ENCODE results near the gene SRMS. TPM values are rescaled to one million over a fixed set of nuclear protein-coding genes. Genes with fewer than 3 reads are reported as not detected.

Gene SRMS
- total RNA-seq, 1 experiment from 2014 or later: 0.22 TPM

DNA sequence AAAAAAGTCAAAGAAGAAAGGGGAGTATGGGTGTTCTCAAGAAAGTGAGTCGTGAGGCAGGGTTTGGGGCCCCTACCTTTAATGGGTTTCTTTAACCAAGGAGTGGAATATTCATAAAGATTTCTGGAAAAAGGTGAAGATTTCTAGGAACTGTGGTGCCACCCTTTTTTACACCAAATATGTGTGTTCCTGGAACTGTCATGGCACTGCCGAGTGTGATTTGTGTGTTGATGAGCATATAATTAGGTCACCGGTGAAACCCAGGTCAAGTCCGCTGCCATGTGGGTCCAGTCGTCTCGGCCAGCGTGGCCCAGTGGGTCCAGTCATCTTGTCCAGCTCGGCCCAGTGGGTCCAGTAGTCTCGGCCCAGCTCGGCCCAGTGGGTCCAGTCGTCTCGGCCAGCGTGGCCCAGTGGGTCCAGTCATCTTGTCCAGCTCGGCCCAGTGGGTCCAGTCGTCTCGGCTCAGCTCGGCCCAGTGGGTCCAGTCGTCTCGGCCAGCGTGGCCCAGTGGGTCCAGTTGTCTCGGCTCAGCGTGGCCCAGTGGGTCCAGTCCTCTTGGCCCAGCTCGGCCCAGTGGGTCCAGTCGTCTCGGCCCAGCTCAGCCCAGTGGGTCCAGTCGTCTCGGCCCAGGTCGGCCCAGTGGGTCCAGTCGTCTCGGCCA lies 40.3 kb downstream of the SRMS start:
- no peak overlapping the region for H2AFZ ChIP-seq (ENCODE audit: low read length)
- no peak overlapping the region for H3K9ac ChIP-seq (ENCODE audit: low read length)
- no peaks in the 10 kb centered on the region for H3K4me1 ChIP-seq (ENCODE audit: insufficient read depth, low read length)
- no peak overlapping the region for H3K4me3 ChIP-seq (ENCODE audit: low read length)
- DNase-seq (no peak), ATAC-seq (no peak)
- ChIA-PET CTCF (interaction anchor here (0.7 kb wide), 1 partner anchor 76 kb away, joined by 3 read pairs; no protein-coding TSS in a partner anchor), POLR2A (ENCODE audit: unreplicated experiment) (interaction anchor here (0.6 kb wide), 1 partner anchor 10 kb away, joined by 3 read pairs; no protein-coding TSS in a partner anchor)
- H3K27me3 ChIP-seq (ENCODE audit: low read length): no peaks in the 10 kb centered on the region
- intact Hi-C loops (cut with micrococcal nuclease): no loop called here
- BruUV-seq (replicated peaks): no TSS peak
- H4K20me1 ChIP-seq (ENCODE audit: low read length): no peaks in the 10 kb centered on the region
- H3K79me2 ChIP-seq (ENCODE audit: low read length): no peaks in the 10 kb centered on the region
- H3F3A ChIP-seq (ENCODE audit: low read length, unreplicated experiment): no peaks in the 10 kb centered on the region
- no peaks in the 10 kb centered on the region for H3K9me2 ChIP-seq (replicated peaks; ENCODE audit: low read length)
- H3K36me3 ChIP-seq (ENCODE audit: low read depth, low read length): no peaks in the 10 kb centered on the region
- H3K27ac ChIP-seq (ENCODE audit: low read length): no peak overlapping the region
- H3K4me2 ChIP-seq (ENCODE audit: low read length): no peak overlapping the region
- H3K9me3 ChIP-seq (ENCODE audit: low read length): no peaks in the 10 kb centered on the region
- no peak for TF ChIP-seq EZH2 (IDR thresholded peaks at IDR 0.05; ENCODE audit: low read length, unreplicated experiment)
- TF ChIP-seq EZH2phosphoT487 (IDR thresholded peaks at IDR 0.05; ENCODE audit: borderline replicate concordance, low read length): no peak
- TF ChIP-seq, protein P1, sequence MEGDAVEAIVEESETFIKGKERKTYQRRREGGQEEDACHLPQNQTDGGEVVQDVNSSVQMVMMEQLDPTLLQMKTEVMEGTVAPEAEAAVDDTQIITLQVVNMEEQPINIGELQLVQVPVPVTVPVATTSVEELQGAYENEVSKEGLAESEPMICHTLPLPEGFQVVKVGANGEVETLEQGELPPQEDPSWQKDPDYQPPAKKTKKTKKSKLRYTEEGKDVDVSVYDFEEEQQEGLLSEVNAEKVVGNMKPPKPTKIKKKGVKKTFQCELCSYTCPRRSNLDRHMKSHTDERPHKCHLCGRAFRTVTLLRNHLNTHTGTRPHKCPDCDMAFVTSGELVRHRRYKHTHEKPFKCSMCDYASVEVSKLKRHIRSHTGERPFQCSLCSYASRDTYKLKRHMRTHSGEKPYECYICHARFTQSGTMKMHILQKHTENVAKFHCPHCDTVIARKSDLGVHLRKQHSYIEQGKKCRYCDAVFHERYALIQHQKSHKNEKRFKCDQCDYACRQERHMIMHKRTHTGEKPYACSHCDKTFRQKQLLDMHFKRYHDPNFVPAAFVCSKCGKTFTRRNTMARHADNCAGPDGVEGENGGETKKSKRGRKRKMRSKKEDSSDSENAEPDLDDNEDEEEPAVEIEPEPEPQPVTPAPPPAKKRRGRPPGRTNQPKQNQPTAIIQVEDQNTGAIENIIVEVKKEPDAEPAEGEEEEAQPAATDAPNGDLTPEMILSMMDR (conservative IDR thresholded peaks at IDR 0.05; ENCODE audit: low read depth, low read length): no peak

DNA sequence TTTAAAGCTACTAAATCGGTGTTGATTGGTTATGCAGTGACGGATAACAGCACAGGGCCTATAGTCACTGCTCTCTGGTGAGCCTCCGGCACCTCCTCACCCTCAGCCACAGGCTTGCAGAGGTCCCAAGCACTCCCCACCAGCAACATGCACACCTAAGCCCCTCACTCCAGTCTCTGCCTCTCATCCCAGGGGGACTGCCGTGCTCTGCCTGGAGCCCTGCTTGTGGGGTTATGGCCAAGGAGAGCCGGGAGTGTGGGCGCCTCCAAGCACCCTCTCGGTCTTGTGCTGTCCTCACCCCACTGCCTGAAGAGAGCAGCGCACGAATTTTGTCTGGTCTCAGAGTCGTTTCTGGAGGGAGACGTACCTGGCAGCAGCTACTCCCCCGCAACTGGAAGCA lies 41.8 kb downstream of the SRMS start:
- no peaks in the 10 kb centered on the region for H4K20me1 ChIP-seq (ENCODE audit: low read length)
- H3K27ac ChIP-seq (ENCODE audit: low read length): no peak overlapping the region
- H3K36me3 ChIP-seq (ENCODE audit: low read depth, low read length): no peaks in the 10 kb centered on the region
- H2AFZ ChIP-seq (ENCODE audit: low read length): no peak overlapping the region
- no peak overlapping the region for H3K4me3 ChIP-seq (ENCODE audit: low read length)
- H3F3A ChIP-seq (ENCODE audit: low read length, unreplicated experiment): no peaks in the 10 kb centered on the region
- ATAC-seq: no peak
- H3K4me2 ChIP-seq (ENCODE audit: low read length): no peak overlapping the region
- no peak for DNase-seq
- H3K27me3 ChIP-seq (ENCODE audit: low read length): no peaks in the 10 kb centered on the region
- BruUV-seq (replicated peaks): no TSS peak
- POLR2A ChIA-PET (ENCODE audit: unreplicated experiment): no interaction called here
- TF ChIP-seq EZH2 (IDR thresholded peaks at IDR 0.05; ENCODE audit: low read length, unreplicated experiment) (no peak), EZH2phosphoT487 (IDR thresholded peaks at IDR 0.05; ENCODE audit: borderline replicate concordance, low read length) (no peak)
- TF ChIP-seq, protein P1 (conservative IDR thresholded peaks at IDR 0.05; ENCODE audit: low read depth, low read length): no peak
- intact Hi-C loops (cut with micrococcal nuclease): no loop called here
- no peak overlapping the region for H3K9ac ChIP-seq (ENCODE audit: low read length)
- no peaks in the 10 kb centered on the region for H3K9me3 ChIP-seq (ENCODE audit: low read length)
- no peaks in the 10 kb centered on the region for H3K9me2 ChIP-seq (replicated peaks; ENCODE audit: low read length)
- H3K79me2 ChIP-seq (ENCODE audit: low read length): no peaks in the 10 kb centered on the region
- CTCF ChIA-PET: no interaction called here
- H3K4me1 ChIP-seq (ENCODE audit: insufficient read depth, low read length): no peaks in the 10 kb centered on the region

DNA sequence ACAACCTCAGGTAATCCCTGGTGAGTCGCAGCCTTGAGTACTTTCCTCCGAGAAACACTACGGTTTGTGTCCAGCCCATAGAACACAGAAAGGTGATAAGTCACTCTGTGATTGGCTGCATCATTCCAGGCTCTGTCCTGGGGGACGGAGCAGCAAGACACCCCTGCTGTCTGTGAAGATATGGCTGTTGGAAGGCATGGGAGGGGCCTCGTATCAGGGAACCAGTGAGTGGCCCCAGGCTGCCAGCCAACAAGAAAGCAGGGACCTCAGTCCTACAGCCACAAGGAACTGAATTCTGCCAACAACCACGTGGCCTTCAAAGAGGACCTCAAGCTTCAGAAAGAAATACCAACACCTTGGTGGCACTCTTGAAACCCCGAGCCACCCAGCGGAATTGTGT lies 42.3 kb downstream of the SRMS start:
- DNase-seq: no peak
- no peak for ATAC-seq
- Histone ChIP-seq H2AFZ (ENCODE audit: low read length) (no peak overlapping the region), H3K9ac (ENCODE audit: low read length) (no peak overlapping the region), H3K4me3 (ENCODE audit: low read length) (no peak overlapping the region), H3F3A (ENCODE audit: low read length, unreplicated experiment) (no peaks in the 10 kb centered on the region), H3K27ac (ENCODE audit: low read length) (no peak overlapping the region), H3K36me3 (ENCODE audit: low read depth, low read length) (no peaks in the 10 kb centered on the region), H3K4me1 (ENCODE audit: insufficient read depth, low read length) (no peaks in the 10 kb centered on the region), H3K27me3 (ENCODE audit: low read length) (no peaks in the 10 kb centered on the region), H3K9me3 (ENCODE audit: low read length) (no peaks in the 10 kb centered on the region), H3K9me2 (replicated peaks; ENCODE audit: low read length) (no peaks in the 10 kb centered on the region), H3K4me2 (ENCODE audit: low read length) (no peak overlapping the region), H4K20me1 (ENCODE audit: low read length) (no peaks in the 10 kb centered on the region), H3K79me2 (ENCODE audit: low read length) (no peaks in the 10 kb centered on the region)
- POLR2A ChIA-PET (ENCODE audit: unreplicated experiment): no interaction called here
- TF ChIP-seq, protein P1 (conservative IDR thresholded peaks at IDR 0.05; ENCODE audit: low read depth, low read length): no peak
- TF ChIP-seq EZH2phosphoT487 (IDR thresholded peaks at IDR 0.05; ENCODE audit: borderline replicate concordance, low read length) (no peak), EZH2 (IDR thresholded peaks at IDR 0.05; ENCODE audit: low read length, unreplicated experiment) (no peak)
- no TSS peak for BruUV-seq (replicated peaks)
- intact Hi-C loops (cut with micrococcal nuclease): no loop called here
- CTCF ChIA-PET: no interaction called here

All from PC-3 (cell line).